HAP-1 (cell line): Measurements from ENCODE around the gene CCM2L.

ENCODE experiments used
- DNase-seq, 2 experiments: peaks; one replicate each; pipeline ENCODE4 v3.0.0-alpha.2; 2016 to 2020; ENCODE audit warnings: low spot score in 2 of 2
- H3K27me3 ChIP-seq: fragments of 250-450 bp; sonication (Bioruptor Pico); 2 replicates; pipeline ENCODE4 v1.5.1; 2020; ENCODE audit warnings: low read depth, mild to moderate bottlenecking, moderate library complexity
- H3K36me3 ChIP-seq: fragments of 250-450 bp; sonication (Bioruptor Pico); replicated peaks from 2 replicates; pipeline ENCODE4 v1.5.1; 2020; ENCODE audit warnings: mild to moderate bottlenecking
- H3K4me1 ChIP-seq: fragments of 250-450 bp; sonication (Bioruptor Pico); 2 replicates; pipeline ENCODE4 v1.5.1; 2020; ENCODE audit warnings: mild to moderate bottlenecking
- H3K4me3 ChIP-seq: fragments of 250-450 bp; sonication (Bioruptor Pico); 2 replicates; pipeline ENCODE4 v1.5.1; 2020; ENCODE audit warnings: mild to moderate bottlenecking, moderate library complexity
- H3K9me3 ChIP-seq: fragments of 250-450 bp; sonication (Bioruptor Pico); 2 replicates; pipeline ENCODE4 v1.5.1; 2020; ENCODE audit warnings: mild to moderate bottlenecking, moderate library complexity
- in situ Hi-C: fragments of 300-500 bp; cut with MboI; formaldehyde crosslinking; loops from 3 replicates; pipeline ENCODE4 v1.14.3; 2020; ENCODE audit warnings: low sequenced_read_pairs, inconsistent platforms, mixed read lengths

CCM2L gene

DNA sequence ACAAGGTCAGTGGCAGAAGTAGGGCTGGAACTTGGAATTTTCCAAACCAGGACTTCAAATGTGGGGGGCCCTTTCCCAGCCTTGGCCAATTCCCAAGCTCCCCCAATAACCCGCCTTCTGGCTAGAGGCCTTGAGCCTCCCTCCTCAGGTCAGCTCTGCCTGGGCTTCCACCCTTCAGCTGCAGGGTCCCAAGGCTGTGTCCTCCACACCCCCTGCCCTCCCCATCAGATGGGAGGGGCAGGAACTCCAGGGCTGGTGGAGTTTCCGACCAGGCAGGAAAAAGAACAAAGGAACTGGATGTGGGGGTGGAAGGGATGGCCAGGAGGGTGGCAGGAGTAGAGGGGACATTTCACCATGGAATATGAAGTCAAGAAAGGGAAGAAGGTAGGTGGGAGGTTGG is at the start of gene CCM2L:
CCM2L (plus strand) TSS at position 338 of the 400 bp plus-strand sequence; CDS start at position 355, 17 bp downstream.
- Histone ChIP-seq H3K4me3 (no peak within 1 kb of the TSS), H3K27me3 (peaks cover 15% of the 10 kb centered on the region; the same call in 1 of the 2 replicates), H3K4me1 (no peaks in the 10 kb centered on the region), H3K9me3 (no peaks in the 10 kb centered on the region), H3K36me3 (no peaks in the 10 kb centered on the region)
- in situ Hi-C loops = no loop called here
- DNase-seq = no peak

DNA sequence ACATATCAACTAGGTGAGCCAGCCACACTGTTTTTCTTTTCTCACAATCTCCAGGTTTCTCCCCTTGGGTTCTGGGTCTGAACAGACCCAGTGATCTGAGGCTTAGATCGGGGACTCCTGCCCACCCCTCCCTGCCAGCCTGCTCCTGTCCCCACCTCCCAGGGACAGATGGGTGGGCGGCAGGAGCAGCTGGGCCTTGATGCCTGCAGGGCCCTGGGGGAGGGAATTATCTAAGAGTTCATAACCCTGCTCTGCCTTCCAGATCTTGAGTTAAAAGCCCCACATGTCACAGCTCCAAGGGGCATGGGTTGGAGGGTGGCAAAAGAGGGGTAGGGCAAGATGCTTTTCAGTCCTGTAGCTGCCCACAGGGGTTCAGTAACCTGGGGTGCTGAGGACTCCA is 47.5 kb upstream of the CCM2L start:
- Histone ChIP-seq H3K36me3 (no peaks in the 10 kb centered on the region), H3K4me1 (no peaks in the 10 kb centered on the region), H3K27me3 (peaks cover 52% of the 10 kb centered on the region), H3K9me3 (no peaks in the 10 kb centered on the region), H3K4me3 (no peak overlapping the region)
- no peak for DNase-seq
- in situ Hi-C loops = no loop called here

DNA sequence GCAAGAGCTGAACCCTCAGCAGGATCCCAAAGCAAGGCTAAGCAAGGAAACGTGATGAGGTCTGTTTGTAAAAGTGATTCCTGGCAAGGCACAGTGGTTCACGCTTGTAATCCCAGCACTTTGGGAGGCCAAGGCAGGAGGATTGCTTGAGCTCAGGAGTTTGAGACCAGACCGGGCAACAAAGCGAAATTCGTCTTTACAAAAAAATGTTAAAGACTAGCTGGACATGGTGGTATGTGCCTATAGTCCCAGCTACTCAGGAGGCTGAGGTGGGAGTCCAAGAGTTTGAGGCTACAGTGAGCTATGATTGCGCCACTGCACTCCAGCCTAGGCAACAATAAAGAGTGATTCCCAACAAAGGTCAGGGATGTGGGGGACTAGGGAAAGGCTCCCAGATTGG is 46.3 kb upstream of the CCM2L start:
- no peak overlapping the region for H3K4me3 ChIP-seq
- DNase-seq = no peak
- no peaks in the 10 kb centered on the region for H3K4me1 ChIP-seq
- H3K27me3 ChIP-seq = peaks cover 47% of the 10 kb centered on the region
- no peaks in the 10 kb centered on the region for H3K36me3 ChIP-seq
- in situ Hi-C loops = no loop called here
- no peaks in the 10 kb centered on the region for H3K9me3 ChIP-seq

DNA sequence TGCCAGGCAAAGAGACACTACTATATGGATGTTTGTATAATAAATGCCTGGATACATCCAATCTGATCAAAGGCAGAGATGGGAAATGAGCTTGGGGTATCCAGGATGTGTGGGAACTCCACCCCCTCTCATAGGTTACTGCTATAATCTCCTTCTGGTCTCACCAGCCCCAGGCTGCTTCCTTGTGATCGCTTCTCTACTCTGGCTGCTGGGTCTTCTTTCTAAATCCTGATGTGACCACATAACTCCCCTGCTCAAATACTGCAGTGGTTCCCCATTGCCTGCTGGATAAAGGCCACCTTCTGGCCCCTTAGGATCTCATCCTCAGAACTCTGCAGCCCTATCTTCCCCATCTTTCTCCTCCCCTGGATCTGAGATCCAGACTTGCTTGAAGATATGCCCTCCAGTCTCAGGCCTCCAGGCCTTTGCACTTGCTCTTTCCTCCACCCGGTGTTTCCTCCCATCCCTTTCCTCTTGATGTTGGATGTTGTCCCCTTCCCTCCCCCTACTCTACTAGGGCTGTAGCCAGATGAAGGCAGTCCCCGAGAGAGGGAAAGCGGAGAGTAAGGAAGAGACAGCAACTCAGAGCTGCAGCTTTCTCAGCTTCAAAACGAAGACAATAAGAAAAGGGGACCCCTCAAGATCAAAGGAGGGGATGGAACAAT is 43.1 kb upstream of the CCM2L start:
- no peaks in the 10 kb centered on the region for H3K4me1 ChIP-seq
- H3K27me3 ChIP-seq = peaks cover 63% of the 10 kb centered on the region
- in situ Hi-C loops = no loop called here
- no peaks in the 10 kb centered on the region for H3K36me3 ChIP-seq
- H3K9me3 ChIP-seq = no peaks in the 10 kb centered on the region
- no peak for DNase-seq
- H3K4me3 ChIP-seq = no peak overlapping the region

DNA sequence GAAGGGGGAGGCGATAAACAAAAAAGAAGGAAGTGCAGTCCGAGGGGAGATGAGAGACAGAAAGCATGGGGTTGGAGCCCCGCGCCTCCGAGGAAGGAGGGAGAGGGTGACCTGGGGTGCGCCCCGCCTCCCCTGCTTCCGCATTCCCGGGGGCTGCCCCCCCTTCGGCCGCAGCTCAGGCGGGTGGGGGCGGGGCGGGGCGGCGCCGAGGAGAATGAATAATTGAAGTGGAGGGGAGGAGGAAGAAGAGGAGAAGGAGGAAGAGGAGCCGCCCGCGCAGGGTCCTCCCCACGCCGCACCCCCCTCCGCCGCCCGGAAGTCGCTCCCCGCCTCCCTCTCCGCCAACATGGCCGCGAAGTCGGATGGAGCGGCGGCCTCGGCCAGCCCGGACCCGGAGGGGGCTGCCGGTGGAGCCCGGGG is 42.4 kb upstream of the CCM2L start, which contains the start of gene XKR7:
XKR7 (plus strand) TSS at position 322 of the 420 bp plus-strand sequence; CDS start at position 347, 25 bp downstream.
- DNase-seq = peak in 1 of 2 experiments; percentile 24
- in situ Hi-C loops = no loop called here
- no peaks in the 10 kb centered on the region for H3K4me1 ChIP-seq
- peak within 1 kb of the TSS; percentile 9; the same call in 1 of the 2 replicates for H3K4me3 ChIP-seq
- H3K27me3 ChIP-seq = peaks cover 66% of the 10 kb centered on the region
- H3K9me3 ChIP-seq = no peaks in the 10 kb centered on the region
- H3K36me3 ChIP-seq = no peaks in the 10 kb centered on the region

DNA sequence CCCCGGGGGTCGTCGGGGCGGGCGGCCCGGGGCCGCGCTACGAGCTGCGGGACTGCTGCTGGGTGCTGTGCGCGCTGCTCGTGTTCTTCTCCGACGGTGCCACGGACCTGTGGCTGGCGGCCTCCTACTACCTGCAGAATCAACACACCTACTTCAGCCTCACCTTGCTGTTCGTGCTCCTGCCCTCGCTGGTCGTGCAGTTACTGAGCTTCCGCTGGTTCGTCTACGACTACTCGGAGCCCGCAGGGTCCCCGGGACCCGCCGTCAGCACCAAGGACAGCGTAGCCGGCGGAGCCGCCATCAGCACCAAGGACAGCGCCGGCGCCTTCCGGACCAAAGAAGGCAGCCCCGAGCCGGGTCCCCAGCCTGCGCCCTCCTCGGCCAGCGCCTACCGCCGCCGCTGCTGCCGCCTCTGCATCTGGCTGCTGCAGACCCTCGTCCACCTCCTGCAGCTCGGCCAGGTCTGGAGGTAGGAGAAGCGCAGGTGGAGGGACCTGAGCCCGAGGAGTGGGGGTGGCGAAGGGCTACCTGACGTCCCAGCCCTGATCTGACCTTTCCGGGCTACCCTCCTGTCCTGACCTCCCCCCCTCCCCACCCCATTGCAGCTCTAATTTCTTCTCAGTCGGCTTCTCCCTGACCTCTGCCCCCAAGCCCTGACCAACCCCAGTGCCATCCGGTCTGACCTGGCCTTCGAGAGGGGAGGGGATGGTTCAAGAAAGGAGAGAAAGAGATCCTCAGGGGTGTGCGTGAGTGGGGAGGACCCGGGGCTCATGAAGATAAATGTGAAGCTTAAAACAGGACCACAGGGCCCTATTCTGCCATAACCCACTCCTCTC is 41.7 kb upstream of the CCM2L start:
- H3K27me3 ChIP-seq = peaks cover 62% of the 10 kb centered on the region
- peak; percentile 46 to 91 for DNase-seq
- no peaks in the 10 kb centered on the region for H3K36me3 ChIP-seq
- in situ Hi-C loops = no loop called here
- H3K4me3 ChIP-seq = peak overlapping the region; percentile 9; the same call in 1 of the 2 replicates
- no peaks in the 10 kb centered on the region for H3K4me1 ChIP-seq
- no peaks in the 10 kb centered on the region for H3K9me3 ChIP-seq

DNA sequence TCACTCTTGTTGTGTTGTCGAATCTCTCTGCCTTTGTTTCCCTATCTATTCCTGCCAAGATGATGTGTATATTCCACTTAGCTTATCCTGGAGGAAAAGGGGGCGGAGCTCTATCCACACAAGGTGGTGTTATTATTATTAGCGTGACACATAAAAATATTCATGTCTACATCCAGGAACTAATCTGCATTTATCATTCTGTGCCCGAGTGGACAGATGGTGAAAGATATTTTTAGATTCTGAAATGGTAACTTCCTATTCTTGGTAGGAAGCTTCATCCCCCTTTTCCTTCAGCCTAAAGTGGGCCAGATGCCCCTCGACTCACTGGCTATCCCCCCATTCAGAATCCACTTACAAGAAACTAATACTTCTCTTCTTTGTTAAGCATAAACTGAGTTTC is 40.2 kb upstream of the CCM2L start:
- Histone ChIP-seq H3K36me3 (no peaks in the 10 kb centered on the region), H3K4me3 (no peak overlapping the region), H3K27me3 (peaks cover 57% of the 10 kb centered on the region), H3K9me3 (no peaks in the 10 kb centered on the region), H3K4me1 (no peaks in the 10 kb centered on the region)
- in situ Hi-C loops = no loop called here
- no peak for DNase-seq

DNA sequence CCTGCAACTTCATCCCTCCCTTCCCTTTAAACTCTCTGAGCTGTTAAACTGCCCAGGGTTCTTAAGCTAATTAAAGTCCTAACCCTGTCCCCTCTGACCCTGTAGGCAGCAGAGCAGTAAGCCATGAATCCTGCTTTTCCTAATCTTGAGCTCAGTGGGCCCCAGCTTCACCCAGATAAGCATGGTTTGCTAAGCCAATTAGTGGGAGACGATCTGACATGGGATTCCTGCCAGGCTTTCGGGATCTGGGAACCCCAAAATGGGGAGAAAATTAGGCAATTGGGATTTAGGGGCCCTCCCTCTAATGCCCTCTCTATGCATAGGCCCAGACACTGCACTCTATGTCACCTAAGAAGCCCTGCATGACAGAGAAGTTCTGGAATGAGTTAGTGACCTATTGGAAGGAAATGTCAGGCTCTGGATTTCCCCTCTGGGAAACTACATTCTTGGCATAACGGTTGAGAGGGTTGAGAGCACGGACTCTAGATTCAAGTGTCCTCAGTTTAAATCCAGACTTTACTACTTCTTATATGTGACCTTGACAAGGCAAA is 37.7 kb upstream of the CCM2L start:
- no peak for DNase-seq
- H3K9me3 ChIP-seq = no peaks in the 10 kb centered on the region
- H3K4me3 ChIP-seq = no peak overlapping the region
- no peaks in the 10 kb centered on the region for H3K36me3 ChIP-seq
- in situ Hi-C loops = no loop called here
- H3K4me1 ChIP-seq = no peaks in the 10 kb centered on the region
- peaks cover 35% of the 10 kb centered on the region for H3K27me3 ChIP-seq

DNA sequence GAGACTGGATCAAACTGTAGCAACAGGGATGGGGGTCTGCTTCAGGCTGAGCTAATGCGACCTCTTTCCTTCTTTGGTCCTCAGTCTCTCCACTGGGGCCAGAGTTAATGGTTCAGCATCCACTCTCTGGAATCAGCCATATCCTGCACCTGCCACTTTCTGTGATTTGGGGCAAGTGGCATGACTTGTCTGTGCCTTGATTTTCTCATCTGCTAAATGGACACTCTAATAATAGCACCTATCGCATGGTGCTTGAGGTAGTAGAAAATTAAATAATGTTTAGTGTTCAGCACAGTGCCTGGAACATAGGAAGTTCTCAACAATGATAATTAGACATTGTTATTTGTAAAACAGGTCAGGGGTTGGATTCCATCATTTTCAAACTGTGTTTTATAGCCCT is 35.9 kb upstream of the CCM2L start:
- peaks cover 30% of the 10 kb centered on the region for H3K27me3 ChIP-seq
- H3K9me3 ChIP-seq = no peaks in the 10 kb centered on the region
- H3K4me1 ChIP-seq = no peaks in the 10 kb centered on the region
- H3K36me3 ChIP-seq = no peaks in the 10 kb centered on the region
- in situ Hi-C loops = no loop called here
- H3K4me3 ChIP-seq = no peak overlapping the region
- no peak for DNase-seq

DNA sequence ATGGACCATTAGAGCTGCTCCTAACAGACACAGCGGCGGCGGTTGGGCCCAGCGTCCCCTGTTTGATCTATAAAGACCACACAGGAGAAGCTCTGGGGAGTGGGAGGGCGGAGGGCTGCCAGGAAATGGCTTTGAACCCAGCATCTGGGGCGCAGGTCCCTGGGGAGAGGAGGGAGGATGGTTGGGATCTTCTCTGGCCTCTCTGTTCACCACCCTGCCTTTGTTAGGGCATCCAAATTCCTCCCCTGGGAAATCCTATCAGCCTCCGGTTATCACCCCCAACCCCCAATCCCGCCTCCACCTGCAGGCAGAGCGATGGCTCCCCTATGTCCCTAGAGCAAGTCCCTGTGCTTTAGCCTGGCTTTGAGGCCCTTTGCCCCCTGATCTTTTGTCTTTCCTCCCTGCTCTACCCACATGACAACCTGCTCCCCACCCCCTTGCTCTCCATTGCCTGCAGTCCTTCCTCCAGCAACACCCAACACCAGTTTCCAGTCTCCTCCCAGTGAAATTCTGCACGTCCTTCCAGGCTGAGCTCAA is 35.2 kb upstream of the CCM2L start:
- in situ Hi-C loops = no loop called here
- H3K4me3 ChIP-seq = no peak overlapping the region
- no peaks in the 10 kb centered on the region for H3K9me3 ChIP-seq
- peaks cover 24% of the 10 kb centered on the region for H3K27me3 ChIP-seq
- DNase-seq = no peak
- H3K36me3 ChIP-seq = no peaks in the 10 kb centered on the region
- H3K4me1 ChIP-seq = no peaks in the 10 kb centered on the region

DNA sequence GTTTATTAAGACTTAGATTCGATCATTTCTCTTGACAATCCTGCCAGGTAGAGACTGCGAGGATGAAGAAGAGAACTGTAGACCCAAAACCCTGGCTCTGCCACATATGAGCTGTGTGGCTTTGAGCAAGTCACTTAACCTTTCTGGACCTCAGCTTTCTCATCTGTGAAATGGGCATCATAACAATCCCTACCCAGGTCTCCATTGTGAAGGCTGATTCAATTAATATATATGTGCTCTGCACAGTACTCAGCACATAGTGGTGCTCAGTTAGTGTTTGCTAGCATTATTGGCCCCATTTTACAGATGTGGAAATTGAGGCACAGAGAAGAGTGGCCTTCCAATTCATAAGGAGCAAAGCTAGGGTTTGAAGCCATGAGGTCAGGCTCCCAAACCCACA is 34.4 kb upstream of the CCM2L start:
- DNase-seq = no peak
- H3K4me3 ChIP-seq = no peak overlapping the region
- H3K4me1 ChIP-seq = no peaks in the 10 kb centered on the region
- no peaks in the 10 kb centered on the region for H3K36me3 ChIP-seq
- H3K27me3 ChIP-seq = peaks cover 16% of the 10 kb centered on the region
- no peaks in the 10 kb centered on the region for H3K9me3 ChIP-seq
- in situ Hi-C loops = no loop called here

DNA sequence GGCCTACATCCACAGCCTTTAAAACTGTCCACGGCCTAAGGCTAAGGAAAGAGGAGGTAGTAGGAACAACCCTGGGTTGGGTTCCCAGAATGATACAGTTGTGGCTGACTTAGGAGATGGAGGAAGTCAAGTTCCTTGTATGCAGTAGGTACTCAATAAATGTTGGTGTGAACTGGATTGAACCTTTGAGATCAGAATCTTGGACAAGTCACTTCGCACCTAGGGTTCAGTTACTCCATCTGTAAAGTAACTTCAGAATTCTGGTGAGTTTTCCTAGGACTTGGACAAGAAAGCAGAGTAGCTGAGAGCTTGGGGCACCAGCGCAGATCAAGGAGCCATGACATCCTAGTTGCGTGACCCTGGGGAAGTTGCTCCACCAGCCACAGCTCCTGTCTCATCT is 33.2 kb upstream of the CCM2L start:
- in situ Hi-C loops = no loop called here
- DNase-seq = no peak
- Histone ChIP-seq H3K36me3 (no peaks in the 10 kb centered on the region), H3K27me3 (peaks cover 15% of the 10 kb centered on the region), H3K4me3 (no peak overlapping the region), H3K4me1 (no peaks in the 10 kb centered on the region), H3K9me3 (no peaks in the 10 kb centered on the region)

DNA sequence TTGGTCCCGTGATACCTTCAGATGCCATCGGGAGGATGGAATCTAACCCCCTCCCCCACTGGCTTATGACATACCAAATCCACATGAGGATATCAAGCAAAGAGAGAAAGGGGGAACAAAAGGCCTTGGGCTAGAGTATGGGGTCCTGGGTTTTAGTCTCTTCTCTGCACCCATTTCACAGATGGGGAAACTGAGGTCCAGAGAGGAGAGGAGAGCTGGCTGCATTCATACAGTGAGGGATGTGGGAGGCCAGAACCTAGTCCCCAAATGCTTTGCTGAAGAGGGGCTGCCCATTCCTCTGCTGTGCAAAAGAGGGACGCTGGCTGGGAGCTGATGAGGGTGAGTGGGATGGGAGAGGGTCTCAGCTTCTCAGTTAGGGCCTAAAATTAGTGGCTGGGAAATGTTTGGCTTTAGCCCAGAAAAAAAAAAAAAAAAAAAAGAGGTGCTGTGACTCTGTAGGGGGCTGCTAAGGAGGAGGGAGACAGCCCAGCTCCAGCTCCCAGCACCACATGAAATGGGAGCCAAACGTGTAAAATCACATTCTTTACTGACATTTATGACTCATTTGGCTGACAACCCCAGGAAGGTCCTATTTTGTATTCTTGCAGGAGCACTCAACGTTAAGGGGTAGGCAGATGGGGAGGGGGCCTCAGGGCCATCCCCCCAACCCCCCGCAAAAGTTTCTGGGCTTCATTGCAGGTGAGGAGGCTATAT is 30.4 kb upstream of the CCM2L start:
- H3K9me3 ChIP-seq = no peaks in the 10 kb centered on the region

More for the DNA sequence above, 30.4 kb upstream of the CCM2L start:
- Histone ChIP-seq H3K27me3 (peaks cover 2% of the 10 kb centered on the region; the same call in 1 of the 2 replicates), H3K36me3 (no peaks in the 10 kb centered on the region), H3K4me1 (no peaks in the 10 kb centered on the region), H3K4me3 (no peak overlapping the region)
- DNase-seq = no peak
- in situ Hi-C loops = no loop called here
